ENCODE results near the gene RAB11FIP3.

GRCh38 chr16:459761-460160 lies 34.3 kb downstream of the RAB11FIP3 start:
- TF ChIP-seq EP300 (IDR thresholded peaks at IDR 0.05) (no peak), EHMT2 (IDR thresholded peaks at IDR 0.05; ENCODE audit: low read depth) (no peak), USF2 (IDR thresholded peaks at IDR 0.05) (no peak), CTCF (IDR thresholded peaks at IDR 0.05) (no peak), RAD21 (conservative IDR thresholded peaks at IDR 0.05 in 1 of 2, IDR thresholded peaks at IDR 0.05 in 1 of 2) (no peak), POLR2A (IDR thresholded peaks at IDR 0.05; ENCODE audit: low read length) (no peak), NR3C1 (IDR thresholded peaks at IDR 0.05) (no peak)
- TF ChIP-seq, protein P1, sequence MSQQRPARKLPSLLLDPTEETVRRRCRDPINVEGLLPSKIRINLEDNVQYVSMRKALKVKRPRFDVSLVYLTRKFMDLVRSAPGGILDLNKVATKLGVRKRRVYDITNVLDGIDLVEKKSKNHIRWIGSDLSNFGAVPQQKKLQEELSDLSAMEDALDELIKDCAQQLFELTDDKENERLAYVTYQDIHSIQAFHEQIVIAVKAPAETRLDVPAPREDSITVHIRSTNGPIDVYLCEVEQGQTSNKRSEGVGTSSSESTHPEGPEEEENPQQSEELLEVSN (IDR thresholded peaks at IDR 0.05; ENCODE audit: borderline replicate concordance, low read depth), result no peak

Data from A549 (cell line).